NCI-H128 (cell line): Measurements from ENCODE around the gene CCDC197.

Source experiments
- DNase-seq: peaks from one replicate; lab custom pipeline; 2025; ENCODE audit not compliant: unreplicated experiment; lab: John Stamatoyannopoulos, UW

CCDC197 gene

GRCh38 chr14:93960774-93961438 lies 36.2 kb upstream of the CCDC197 start:
- no peak for DNase-seq

- no peak for DNase-seq
Observed at GRCh38 chr14:93961620-93962019, 35.5 kb upstream of the CCDC197 start.

GRCh38 chr14:93962701-93963601 lies 34.1 kb upstream of the CCDC197 start:
- no peak for DNase-seq

GRCh38 chr14:93963692-93964091 lies 33.4 kb upstream of the CCDC197 start:
- DNase-seq, result no peak

DNA sequence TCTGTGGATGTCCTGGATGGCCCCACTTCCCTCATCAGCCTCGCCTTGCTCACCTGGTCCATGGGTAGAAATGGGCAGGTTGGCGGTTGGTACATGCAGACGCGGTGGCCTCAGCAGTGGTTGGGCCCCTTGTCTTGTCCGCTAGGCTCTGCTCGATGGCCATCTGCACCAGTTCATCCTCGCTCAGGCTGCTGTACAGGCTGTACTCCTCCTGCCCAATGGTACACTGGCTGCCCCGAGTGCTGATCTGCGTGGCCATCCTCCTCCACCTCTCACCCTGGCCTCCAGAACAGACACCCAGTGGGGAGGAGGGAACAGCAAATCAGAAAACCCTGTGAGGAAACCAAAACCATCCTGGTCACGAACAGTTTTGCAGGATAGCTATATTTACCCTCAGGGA lies 32.8 kb upstream of the CCDC197 start:
- DNase-seq, result no peak

DNA sequence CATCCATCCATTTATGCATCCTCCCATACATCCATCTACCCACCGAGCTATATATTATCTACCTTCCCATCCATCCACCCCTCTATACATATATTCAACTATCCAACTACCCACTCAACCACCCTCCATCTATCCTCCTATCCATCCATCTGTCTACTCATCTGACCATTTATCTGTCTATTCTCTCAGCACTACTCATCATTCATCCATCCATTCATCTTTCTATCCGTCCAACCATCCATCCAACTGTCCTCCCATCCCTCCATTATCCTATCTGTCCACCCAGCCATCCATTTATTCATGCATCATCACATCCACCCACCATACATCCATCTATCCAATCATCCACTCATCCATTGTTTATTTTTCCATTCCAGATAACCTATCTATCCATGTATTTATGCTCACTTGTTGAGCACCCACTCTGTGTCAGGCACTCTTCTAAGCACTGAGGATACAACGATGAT lies 32.2 kb upstream of the CCDC197 start:
- no peak for DNase-seq

DNA sequence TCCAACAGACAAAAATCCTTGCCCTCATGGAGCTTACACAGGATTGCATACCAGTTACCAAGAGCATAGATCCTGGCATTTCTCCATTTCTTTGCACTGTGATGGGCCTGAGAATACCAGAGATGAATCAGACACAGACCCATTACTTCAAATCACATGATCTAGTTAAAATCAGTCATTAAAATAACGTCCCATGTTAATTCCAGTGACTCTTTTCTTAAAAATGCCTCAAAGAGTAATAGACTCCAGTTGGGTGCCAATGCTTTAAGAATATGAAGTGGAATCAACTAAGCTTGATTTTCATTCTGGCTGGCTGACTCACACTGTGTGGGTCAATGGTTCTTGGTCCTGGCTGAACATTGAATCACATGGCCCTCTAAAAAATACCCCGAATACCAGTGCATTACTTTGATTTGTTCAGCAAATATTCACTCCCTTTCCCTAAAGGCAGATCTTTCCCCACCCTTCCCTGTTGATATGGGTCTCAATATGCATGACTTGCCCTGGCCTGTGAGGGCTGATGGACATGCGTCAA lies 31.7 kb upstream of the CCDC197 start:
- no peak for DNase-seq

- DNase-seq, result no peak
Observed at GRCh38 chr14:93965946-93966474, 31.1 kb upstream of the CCDC197 start.

GRCh38 chr14:93967637-93968250 lies 29.4 kb upstream of the CCDC197 start:
- no peak for DNase-seq

GRCh38 chr14:93969082-93969828 lies 27.8 kb upstream of the CCDC197 start:
- DNase-seq, result no peak

GRCh38 chr14:93970585-93970964 lies 26.5 kb upstream of the CCDC197 start:
- DNase-seq, result no peak

GRCh38 chr14:93970965-93971634 lies 26.0 kb upstream of the CCDC197 start:
- no peak for DNase-seq

DNA sequence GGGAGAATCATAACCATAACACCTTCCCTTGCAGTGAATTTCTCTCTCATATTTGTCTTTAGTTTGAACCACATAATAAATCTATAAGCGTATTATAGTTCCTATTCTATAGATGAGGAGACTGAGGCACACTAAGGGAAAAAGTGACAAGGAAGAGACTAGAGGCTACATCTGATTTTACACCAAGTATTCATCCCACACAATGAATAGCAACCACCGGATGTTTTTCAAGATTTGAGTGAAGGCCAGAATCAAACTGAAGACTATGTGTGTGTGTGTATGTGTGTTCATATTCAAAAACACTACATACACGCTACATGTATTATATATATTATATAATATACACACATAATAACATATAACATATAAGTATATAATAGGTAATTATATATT lies 25.5 kb upstream of the CCDC197 start:
- DNase-seq, result no peak

GRCh38 chr14:93972618-93973205 lies 24.4 kb upstream of the CCDC197 start:
- DNase-seq, result no peak

DNA sequence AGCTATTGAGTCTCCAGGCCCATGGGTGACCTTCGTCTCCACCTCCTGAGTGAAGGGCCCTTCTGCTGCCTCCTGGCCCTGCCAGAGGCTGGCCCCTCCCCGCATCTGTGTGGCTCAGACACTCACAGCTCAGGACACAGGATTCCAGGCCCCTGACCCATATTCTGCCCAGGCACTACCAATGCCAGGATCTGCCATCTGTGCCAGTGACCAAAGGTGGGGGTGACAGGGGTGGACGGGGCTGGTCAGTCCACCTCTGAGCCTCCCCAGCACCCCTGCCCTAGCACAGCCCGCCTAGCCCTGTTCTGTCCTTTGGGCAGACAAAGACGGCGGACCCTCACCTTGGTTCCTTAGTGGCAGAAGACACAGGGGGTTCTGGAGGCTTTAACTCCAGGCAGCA lies 23.5 kb upstream of the CCDC197 start:
- no peak for DNase-seq

GRCh38 chr14:93974299-93974698 lies 22.8 kb upstream of the CCDC197 start:
- DNase-seq, result no peak

DNA sequence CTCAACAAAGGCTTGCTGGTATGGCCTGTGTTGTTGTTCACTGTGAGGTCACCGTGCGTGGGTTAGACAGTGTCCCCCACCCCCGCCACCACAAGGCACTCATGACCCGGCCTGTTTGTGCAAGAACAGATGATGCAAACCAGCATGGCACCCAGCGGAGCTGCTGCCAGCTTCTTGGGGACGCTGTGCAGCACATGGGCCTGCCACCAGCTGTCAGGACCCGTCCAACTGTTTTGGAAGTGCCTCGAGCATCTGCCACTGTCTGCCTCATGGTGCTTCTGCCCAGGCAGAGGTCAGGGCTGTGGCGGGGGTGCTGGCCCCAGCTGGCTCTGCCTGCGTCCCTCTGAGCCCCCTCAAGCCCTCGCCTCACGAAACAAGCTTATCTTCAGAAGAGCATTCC lies 22.3 kb upstream of the CCDC197 start:
- no peak for DNase-seq

DNA sequence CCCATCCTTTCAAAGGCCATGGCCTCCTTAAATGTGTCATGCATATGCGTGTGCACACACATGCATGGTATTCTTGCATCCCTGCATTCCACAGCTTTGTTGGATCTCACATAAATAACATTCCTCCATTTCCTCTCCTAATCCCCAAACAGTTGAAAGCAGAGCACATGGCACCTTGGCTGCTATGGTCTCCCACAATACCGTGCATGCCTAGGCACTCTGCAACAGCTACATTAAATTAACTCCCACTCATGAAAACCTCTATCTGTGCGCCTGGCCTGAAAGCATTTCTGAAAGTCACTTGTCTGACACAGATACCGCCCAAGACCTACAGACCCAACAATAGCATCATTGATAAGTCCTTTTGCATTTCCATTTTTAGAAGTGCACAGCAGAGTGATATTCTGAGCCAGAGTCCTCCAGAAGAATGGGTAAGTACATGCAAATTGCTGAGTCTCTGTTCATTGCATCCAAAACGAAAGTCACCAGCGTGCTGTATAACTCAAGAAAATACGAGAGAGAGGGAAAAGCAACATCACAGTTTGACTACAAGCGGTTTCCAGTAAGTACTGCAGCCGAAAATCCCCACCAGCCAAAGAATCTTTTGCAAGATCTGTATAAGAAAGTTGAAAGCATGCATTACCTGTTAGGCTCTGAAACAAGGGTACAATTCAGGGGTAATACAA lies 21.2 kb upstream of the CCDC197 start:
- DNase-seq, result no peak

- DNase-seq, result no peak
Observed at GRCh38 chr14:93976477-93977057, 20.5 kb upstream of the CCDC197 start, which contains the start of gene ASB2. TSS of gene ASB2 (minus strand) at chr14:93976570. CDS start at chr14:93964539, 12,031 bp downstream.
